Endodermal cell (in vitro differentiated cells): Measurements from ENCODE around the gene PHC2. TPM values are rescaled to one million over a fixed set of nuclear protein-coding genes. Genes with fewer than 3 reads are reported as not detected.

ENCODE experiments used
- DNase-seq: peaks from one replicate; pipeline ENCODE4 v3.0.0-alpha.2; 2017
- H3K27ac ChIP-seq: 2 replicates; pipeline ENCODE4 v1.5.1; 2013; ENCODE audit warnings: mild to moderate bottlenecking, low read depth, low read length, moderate library complexity
- H3K27me3 ChIP-seq: 2 replicates; pipeline ENCODE4 v1.6.1; 2013; ENCODE audit warnings: mild to moderate bottlenecking, low read length, moderate library complexity; ENCODE audit not compliant: insufficient read depth, control insufficient read depth, poor library complexity, severe bottlenecking
- H3K36me3 ChIP-seq: 2 replicates; pipeline ENCODE4 v1.7.0; 2013; ENCODE audit warnings: mild to moderate bottlenecking, low read length, moderate library complexity; ENCODE audit not compliant: control insufficient read depth, insufficient read depth
- H3K4me1 ChIP-seq: one replicate; pipeline ENCODE4 v1.7.0; 2013; ENCODE audit warnings: low read length; ENCODE audit not compliant: control insufficient read depth, insufficient read depth
- H3K4me3 ChIP-seq: 2 replicates; pipeline ENCODE4 v1.5.1; 2013; ENCODE audit warnings: mild to moderate bottlenecking, low read length, moderate library complexity
- H3K9ac ChIP-seq: 2 replicates; pipeline ENCODE4 v1.6.1; 2013; ENCODE audit warnings: mild to moderate bottlenecking, low read length, moderate library complexity; ENCODE audit not compliant: poor library complexity, severe bottlenecking; ENCODE audit errors: extremely low read depth
- H3K9me3 ChIP-seq: 2 replicates; pipeline ENCODE4 v1.6.1; 2013; ENCODE audit warnings: mild to moderate bottlenecking, low read length, moderate library complexity; ENCODE audit not compliant: control insufficient read depth
- H3K27ac Mint-ChIP-seq: 2 replicates; pipeline ENCODE4 v1.8.0; 2020; ENCODE audit warnings: mixed read lengths
- H3K27me3 Mint-ChIP-seq: 2 replicates; pipeline ENCODE4 v1.8.0; 2021; ENCODE audit warnings: mild to moderate bottlenecking, mixed read lengths; ENCODE audit not compliant: insufficient read depth
- H3K36me3 Mint-ChIP-seq: 2 replicates; pipeline ENCODE4 v1.8.0; 2020; ENCODE audit warnings: low read depth, mixed read lengths
- H3K4me1 Mint-ChIP-seq: 2 replicates; pipeline ENCODE4 v1.8.0; 2020; ENCODE audit warnings: mixed read lengths
- H3K4me3 Mint-ChIP-seq: 2 replicates; pipeline ENCODE4 v1.8.0; 2020; ENCODE audit warnings: mild to moderate bottlenecking, moderate library complexity, mixed read lengths
- H3K9me3 Mint-ChIP-seq: 2 replicates; pipeline ENCODE4 v1.8.0; 2020; ENCODE audit warnings: mild to moderate bottlenecking, mixed read lengths
- WGBS, 2 experiments: methylation state at CpG; one replicate each; pipeline versions ENCODE4 v1.1.5 to v1.1.7; 2013; ENCODE audit warnings: missing lambda C conversion rate in 2 of 2, mixed read lengths in 1 of 2; ENCODE audit not compliant: insufficient coverage in 1 of 2, insufficient read length in 1 of 2; 5-methylcytosine and 5-hydroxymethylcytosine counted together
- total RNA-seq, 2 donors: library from RNA; stranded (reverse); fragmentation: NEBNext Ultra II Directional in 1 of 2; extraction: Animal tissue kit (Norgen Biotek cat#: 25700) in 1 of 2; gene quantifications; 2 replicates in 1 of 2; 3 replicates in 1 of 2; pipeline ENCODE4 v1.2.1, GENCODE V29; 2021
- TF ChIP-seq, protein P1 (sequence below): fragments of 200-600 bp; sonication (generic); conservative IDR thresholded peaks from 2 replicates; pipeline ENCODE4 v1.5.0; 2021; ENCODE audit warnings: antibody characterized with exemption, mild to moderate bottlenecking

The PHC2 gene
- total RNA-seq, 2 donors from 2014 or later, result 32.1 to 43.9 TPM

- peaks cover 69% of the 10 kb centered on the region for H3K27me3 Mint-ChIP-seq
- Histone ChIP-seq H3K4me3 (no peak overlapping the region), H3K27me3 (no peaks in the 10 kb centered on the region), H3K27ac (no peak overlapping the region), H3K36me3 (no peaks in the 10 kb centered on the region), H3K9me3 (peaks cover 4% of the 10 kb centered on the region), H3K9ac (no peak overlapping the region), H3K4me1 (no peaks in the 10 kb centered on the region)
- DNase-seq, result peak; percentile 67
- H3K4me1 Mint-ChIP-seq, result peaks cover 3% of the 10 kb centered on the region
- WGBS, 2 experiments, result 81 to 94% methylated on average over 80 to 112 of the region's 113 CpGs
- no peak overlapping the region for H3K27ac Mint-ChIP-seq
- TF ChIP-seq, protein P1, sequence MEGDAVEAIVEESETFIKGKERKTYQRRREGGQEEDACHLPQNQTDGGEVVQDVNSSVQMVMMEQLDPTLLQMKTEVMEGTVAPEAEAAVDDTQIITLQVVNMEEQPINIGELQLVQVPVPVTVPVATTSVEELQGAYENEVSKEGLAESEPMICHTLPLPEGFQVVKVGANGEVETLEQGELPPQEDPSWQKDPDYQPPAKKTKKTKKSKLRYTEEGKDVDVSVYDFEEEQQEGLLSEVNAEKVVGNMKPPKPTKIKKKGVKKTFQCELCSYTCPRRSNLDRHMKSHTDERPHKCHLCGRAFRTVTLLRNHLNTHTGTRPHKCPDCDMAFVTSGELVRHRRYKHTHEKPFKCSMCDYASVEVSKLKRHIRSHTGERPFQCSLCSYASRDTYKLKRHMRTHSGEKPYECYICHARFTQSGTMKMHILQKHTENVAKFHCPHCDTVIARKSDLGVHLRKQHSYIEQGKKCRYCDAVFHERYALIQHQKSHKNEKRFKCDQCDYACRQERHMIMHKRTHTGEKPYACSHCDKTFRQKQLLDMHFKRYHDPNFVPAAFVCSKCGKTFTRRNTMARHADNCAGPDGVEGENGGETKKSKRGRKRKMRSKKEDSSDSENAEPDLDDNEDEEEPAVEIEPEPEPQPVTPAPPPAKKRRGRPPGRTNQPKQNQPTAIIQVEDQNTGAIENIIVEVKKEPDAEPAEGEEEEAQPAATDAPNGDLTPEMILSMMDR, result no peak
- peaks cover 7% of the 10 kb centered on the region for H3K36me3 Mint-ChIP-seq
- H3K4me3 Mint-ChIP-seq, result peak overlapping the region; percentile 18
- peaks cover 22% of the 10 kb centered on the region for H3K9me3 Mint-ChIP-seq
These were observed 124.0 kb downstream of the PHC2 start for GRCh38 chr1:33306653-33307493.

DNA sequence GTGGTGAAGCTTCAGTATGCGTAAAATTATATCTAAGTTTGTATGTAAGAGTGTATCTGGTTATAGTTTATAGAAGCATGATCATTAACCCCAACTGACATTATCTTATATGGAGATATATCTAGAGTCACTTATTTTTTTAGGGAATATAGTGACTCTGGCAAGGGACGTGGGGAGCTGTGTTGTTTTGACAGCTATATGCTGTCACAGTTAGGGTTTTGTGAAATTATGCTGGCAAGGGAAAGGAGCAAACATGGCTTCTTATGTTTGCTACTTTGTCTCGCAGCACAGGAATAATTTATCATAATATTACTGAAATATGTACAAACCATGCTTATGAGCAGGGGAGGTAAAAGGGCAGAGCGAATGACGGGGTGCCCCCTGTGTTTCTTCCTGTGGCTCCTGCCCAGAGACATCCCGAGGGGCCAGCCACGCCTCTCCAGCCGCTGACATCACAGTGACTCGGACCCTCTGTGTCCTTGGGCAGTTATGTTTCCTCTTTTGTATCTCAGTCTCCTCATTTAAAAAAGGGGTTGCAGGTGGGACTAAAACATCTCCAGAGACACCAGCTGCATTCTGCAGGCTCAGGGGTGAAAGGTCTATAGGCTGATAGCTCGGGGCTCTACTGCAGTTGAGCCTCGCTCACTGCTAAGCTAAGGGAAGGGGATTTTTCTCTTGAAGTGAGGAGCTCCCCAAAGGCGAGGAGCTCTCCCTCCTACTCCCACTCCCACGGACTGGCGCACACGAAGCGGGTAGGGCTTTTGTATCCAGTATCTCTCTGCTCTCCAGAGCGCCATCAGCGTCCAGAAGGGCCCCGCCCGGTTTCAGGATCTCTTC, 124.9 kb downstream of the PHC2 start:
- no peaks in the 10 kb centered on the region for H3K27me3 ChIP-seq
- TF ChIP-seq, protein P1, result no peak
- no peaks in the 10 kb centered on the region for H3K4me1 ChIP-seq
- Mint-ChIP-seq H3K4me3 (peak overlapping the region; percentile 18), H3K27ac (no peak overlapping the region), H3K4me1 (peaks cover 3% of the 10 kb centered on the region), H3K36me3 (peaks cover 16% of the 10 kb centered on the region), H3K27me3 (peaks cover 62% of the 10 kb centered on the region), H3K9me3 (peaks cover 23% of the 10 kb centered on the region)
- no peak for DNase-seq
- no peak overlapping the region for H3K9ac ChIP-seq
- peak overlapping the region; percentile 17 for H3K27ac ChIP-seq
- peaks cover 5% of the 10 kb centered on the region for H3K36me3 ChIP-seq
- H3K4me3 ChIP-seq, result no peak overlapping the region
- WGBS, 2 experiments, result 88 to 91% methylated on average over 7 to 19 of the region's 20 CpGs
- peaks cover 13% of the 10 kb centered on the region for H3K9me3 ChIP-seq

DNA sequence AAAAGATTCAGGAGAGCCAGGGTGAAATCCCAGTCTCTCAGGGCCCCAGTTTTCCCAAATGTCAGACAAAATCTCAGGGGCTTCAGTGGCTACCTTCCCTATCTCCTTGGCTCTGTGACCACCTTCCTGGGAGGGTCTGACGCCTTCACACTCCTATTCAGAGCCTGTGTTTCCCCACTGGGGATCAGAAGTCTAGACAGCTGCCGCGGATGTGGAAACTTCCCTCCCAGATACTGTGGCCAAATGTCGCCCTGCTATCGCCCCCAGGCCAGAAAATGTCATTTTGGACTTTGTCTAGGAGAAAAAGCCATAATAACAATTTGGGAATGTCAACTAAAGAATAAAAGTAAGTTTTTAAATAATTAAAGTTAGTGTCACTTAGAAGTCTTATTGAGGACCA, 125.9 kb downstream of the PHC2 start:
- Histone ChIP-seq H3K4me3 (no peak overlapping the region), H3K4me1 (no peaks in the 10 kb centered on the region), H3K27ac (no peak overlapping the region), H3K36me3 (peaks cover 12% of the 10 kb centered on the region), H3K27me3 (no peaks in the 10 kb centered on the region), H3K9ac (no peak overlapping the region), H3K9me3 (peaks cover 14% of the 10 kb centered on the region)
- no peak overlapping the region for H3K4me3 Mint-ChIP-seq
- DNase-seq, result no peak
- WGBS, 2 experiments, result 89 to 100% methylated on average over 1 to 5 of the region's 5 CpGs
- H3K27ac Mint-ChIP-seq, result no peak overlapping the region
- H3K27me3 Mint-ChIP-seq, result peaks cover 53% of the 10 kb centered on the region
- H3K4me1 Mint-ChIP-seq, result peaks cover 3% of the 10 kb centered on the region
- H3K36me3 Mint-ChIP-seq, result peaks cover 26% of the 10 kb centered on the region
- H3K9me3 Mint-ChIP-seq, result peaks cover 15% of the 10 kb centered on the region
- TF ChIP-seq, protein P1, result no peak
